Activated naive CD8-positive, alpha-beta T cell treated with anti-CD3 and anti-CD28 coated beads, Interleukin-2, amount 50 U/mL, for 16 hours (primary cell): ENCODE results near the gene PIGU.
"Not testable (repeated sequence)": the region's sequence is repeated elsewhere in the genome, so short reads cannot be mapped to it uniquely, and the experiment has no call there.

Source experiments
- DNase-seq: peaks from one replicate; pipeline ENCODE4 v3.0.0-alpha.2; 2020; ENCODE audit warnings: low read depth, low spot score

PIGU gene, protein sequence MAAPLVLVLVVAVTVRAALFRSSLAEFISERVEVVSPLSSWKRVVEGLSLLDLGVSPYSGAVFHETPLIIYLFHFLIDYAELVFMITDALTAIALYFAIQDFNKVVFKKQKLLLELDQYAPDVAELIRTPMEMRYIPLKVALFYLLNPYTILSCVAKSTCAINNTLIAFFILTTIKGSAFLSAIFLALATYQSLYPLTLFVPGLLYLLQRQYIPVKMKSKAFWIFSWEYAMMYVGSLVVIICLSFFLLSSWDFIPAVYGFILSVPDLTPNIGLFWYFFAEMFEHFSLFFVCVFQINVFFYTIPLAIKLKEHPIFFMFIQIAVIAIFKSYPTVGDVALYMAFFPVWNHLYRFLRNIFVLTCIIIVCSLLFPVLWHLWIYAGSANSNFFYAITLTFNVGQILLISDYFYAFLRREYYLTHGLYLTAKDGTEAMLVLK

GRCh38 chr20:34676642-34677373 is at the start of gene PIGU:
PIGU (minus strand) TSS chr20:34677092; CDS start chr20:34677085, 7 bp downstream.
- DNase-seq: peak; percentile 89

GRCh38 chr20:34724172-34724571 is 47.3 kb upstream of the PIGU start:
- no peak for DNase-seq

DNA sequence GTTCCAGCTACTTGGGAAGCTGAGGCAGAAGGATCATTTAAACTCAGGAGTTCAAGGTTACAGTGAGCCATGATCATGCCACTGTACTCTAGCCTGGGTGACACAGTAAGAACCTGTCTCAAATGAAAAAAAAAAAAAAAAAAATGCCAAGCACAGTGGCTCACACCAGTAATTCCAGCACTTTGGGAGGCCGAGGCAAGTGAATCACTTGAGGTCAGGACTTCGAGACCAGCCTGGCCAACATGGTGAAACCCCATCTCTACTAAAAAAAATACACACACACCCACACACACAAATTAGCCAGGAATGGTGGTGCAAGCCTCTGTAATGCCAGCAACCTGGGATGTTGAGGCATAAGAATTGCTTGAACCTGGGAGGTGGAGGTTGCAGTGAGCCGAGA is 45.7 kb upstream of the PIGU start:
- DNase-seq: not testable (repeated sequence)

GRCh38 chr20:34720266-34720665 is 43.4 kb upstream of the PIGU start:
- no peak for DNase-seq

DNA sequence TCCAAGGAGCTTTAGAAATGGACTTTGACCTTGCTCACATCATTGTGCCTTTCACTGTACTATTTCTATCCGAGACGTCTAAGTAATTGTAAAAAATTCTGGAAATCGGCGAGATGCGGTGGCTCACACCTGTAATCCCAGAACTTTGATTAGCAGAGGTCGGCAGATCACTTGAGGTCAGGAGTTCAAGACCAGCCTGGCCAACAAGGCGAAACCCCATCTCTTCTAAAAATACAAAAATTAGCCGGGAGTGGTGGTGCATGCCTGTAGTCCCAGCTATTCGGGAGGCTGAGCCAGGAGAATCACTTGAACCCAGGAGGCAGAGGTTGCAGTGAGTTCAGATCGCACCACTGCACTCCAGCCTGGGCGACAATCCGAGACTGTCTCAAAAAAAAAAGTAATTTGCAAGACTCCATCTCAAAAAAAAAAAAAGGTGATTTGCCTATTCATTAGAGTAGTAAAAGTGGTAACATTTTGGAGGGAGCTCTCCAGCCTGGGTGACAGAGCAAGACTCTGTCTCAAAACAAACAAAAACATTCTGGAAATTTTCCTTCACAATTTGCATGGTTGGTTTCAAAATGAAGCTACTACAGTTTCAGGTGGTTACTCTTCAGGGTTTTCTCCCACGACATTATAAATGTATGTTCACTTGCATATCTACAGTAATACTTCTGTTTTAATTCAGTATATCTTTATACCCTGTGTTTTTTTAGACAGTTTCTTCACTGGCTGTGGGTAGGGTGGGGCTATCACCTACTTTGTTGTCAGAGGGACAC is 42.5 kb upstream of the PIGU start:
- DNase-seq: not testable (repeated sequence)

- no peak for DNase-seq
These were observed 40.6 kb upstream of the PIGU start for GRCh38 chr20:34717230-34718095.

GRCh38 chr20:34716921-34717229 is 40.0 kb upstream of the PIGU start:
- no peak for DNase-seq

GRCh38 chr20:34715384-34715783 is 38.5 kb upstream of the PIGU start:
- DNase-seq: no peak

DNA sequence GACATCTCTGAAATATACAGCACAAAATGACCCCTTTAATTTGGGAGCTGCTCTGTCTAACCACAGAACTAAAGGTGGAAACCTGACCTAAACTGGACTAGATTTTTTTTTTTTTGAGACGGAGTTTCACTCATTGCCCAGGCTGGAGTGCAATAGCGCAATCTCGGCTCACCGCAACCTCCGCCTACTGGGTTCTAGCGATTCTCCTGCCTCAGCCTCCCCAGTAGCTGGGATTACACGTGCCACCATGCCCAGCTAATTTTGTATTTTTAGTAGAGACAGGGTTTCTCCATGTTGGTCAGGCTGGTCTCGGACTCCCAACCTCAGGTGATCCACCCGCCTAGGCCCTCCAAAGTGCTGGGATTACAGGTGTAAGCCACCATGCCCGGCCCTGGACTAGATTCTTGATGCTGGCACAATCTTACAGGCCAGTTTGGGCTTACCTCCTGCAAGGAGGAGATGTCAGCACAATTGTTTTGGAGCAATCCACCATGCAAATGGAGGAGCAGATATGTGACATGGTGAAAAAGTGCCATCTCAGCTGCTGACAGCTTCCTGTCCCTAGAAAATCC is 37.1 kb upstream of the PIGU start:
- not testable (repeated sequence) for DNase-seq

- no peak for DNase-seq
These were observed 36.5 kb upstream of the PIGU start for GRCh38 chr20:34713194-34713943.

DNA sequence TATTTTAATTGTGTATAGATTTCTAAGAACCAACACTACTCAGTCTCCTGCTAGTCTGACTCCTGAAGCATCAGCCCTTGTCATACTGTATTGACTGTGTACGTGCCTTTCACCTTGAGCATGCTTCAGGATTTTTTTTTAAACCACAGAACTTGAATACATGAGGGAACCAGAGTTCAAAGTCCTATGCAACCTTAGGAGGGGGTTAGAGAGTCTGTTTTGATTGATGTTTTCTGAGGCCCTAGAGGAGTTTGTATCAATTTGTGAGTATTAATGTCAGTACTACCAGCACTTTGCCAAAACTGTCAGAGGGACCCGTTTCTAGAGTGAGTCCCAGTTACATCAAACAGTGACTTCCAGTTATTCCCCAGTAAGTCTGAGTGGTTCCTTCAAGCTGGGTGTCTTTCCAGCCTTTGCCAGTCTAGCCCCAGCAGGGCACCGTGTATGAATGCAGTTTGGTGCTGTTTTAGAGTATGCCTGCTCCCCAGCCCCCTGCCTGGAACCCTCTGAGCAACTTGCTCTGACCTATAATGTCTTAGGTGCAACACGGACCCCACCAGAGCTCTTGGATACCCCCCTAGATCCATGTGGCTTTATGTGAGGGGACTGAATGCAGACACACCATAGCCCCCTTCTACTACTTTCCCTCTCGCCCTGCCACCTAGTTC is 35.8 kb upstream of the PIGU start:
- DNase-seq: no peak

GRCh38 chr20:34711813-34712430 is 35.0 kb upstream of the PIGU start:
- no peak for DNase-seq

DNA sequence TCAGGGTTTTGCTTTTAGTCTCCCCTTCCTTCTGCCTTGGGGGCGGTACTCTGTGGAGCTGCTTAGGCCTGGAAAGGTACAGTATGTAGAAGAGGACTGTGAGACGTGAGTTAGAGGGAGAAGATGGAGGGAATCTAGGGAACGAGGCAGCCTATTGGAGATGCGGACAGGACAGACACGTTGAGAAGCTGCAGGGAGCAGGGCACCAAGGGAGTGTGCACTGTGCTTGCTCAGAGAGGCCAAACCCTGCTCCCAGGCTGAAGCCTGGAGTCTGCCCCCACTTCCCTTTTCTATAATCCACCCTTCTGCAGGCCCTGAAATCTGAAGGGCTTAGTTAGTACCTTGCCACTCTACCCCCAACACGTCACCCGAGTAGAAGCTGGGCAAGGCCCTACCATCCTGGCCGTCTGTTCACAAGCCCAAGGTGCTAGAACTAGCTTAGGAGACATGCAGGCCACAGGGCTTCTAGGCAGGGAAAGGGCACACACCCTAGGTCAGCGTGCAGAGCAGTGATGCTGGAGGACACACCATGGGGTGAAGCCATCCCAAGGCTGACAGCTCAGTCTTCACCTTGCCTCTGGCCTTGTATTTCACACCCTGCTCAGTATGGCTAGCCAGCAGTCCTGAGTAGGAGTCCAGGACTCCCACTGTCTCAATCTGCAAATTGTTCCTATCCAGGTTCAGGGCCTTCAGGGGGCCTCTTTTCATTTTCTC is 34.1 kb upstream of the PIGU start:
- DNase-seq: no peak

DNA sequence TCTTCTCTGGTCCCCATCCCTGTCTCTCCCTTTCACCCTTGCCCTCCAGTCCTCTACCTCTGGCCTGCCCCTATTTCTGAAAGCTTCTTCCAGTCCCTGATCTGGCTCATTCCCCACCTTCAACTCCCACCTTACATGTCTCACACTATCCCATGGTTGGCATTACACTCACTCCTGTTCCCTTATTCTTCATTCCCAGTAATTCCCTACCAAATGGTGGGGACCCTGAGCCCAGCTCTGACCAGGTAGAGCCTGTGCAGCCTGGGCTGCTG is 33.6 kb upstream of the PIGU start:
- DNase-seq: no peak

DNA sequence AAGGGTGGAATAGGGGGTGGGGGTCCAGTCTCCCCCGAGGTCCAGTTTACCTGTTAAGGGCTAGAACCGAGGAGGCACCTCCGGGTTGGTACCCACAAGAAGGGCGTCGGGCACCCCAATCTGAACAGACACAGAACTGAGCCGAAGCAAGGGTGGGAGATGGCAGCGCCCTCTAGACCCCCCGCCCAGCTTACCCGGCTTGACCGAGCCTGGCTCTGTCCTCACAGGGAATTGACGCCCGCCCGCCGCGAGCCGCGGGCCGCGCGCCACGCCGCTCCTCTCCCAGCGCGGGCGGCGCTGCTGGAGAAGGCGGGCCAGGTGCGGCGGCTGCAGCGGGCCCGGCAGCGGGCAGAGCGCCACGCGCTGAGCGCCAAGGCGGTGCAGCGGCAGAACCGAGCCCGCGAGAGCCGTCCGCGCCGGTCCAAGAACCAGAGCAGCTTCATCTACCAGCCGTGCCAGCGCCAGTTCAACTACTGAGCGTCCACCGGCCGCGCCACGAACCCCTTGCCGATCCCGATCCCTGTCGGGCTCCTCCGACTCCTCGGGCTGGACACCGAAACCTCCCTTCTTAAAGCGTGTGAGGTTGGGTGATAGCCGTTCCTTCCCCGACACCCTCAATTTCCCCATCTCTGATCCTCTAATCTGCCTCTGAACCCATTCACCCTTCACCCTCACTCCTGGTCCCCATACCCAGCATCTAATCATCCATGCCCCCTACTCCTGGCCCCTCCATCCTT is 33.1 kb upstream of the PIGU start:
- DNase-seq: no peak

GRCh38 chr20:34709044-34709830 is 32.3 kb upstream of the PIGU start:
- DNase-seq: peak; percentile 46

DNA sequence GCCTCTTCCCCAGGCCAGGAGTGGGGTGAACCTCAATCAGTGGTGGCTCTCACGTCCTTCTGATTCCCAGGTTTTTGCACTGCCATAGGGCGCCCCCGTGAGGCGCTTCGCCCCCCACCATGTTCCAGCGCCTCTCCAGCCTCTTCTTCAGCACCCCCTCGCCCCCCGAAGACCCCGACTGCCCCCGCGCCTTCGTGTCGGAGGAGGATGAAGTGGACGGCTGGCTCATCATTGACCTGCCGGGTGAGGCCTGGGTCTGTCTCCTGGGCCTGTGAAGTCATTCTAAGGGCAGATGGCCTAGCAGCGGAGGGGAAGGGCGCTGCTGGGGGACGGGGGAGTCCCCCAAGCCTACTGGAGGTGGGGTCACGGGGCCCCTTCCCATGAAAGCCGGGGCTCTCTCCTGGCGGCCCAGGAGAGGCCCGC is 31.7 kb upstream of the PIGU start:
- DNase-seq: no peak
